ENCODE measurements around the gene DARS2. TPM values are rescaled to one million over a fixed set of nuclear protein-coding genes. Genes with fewer than 3 reads are reported as not detected.

Gene DARS2
- total RNA-seq, 1 donor: 18.3 TPM

GRCh38 chr1:173866413-173867115 is 42.1 kb downstream of the DARS2 start:
- no peak for TF ChIP-seq CTCF (IDR thresholded peaks at IDR 0.05; ENCODE audit: insufficient read depth, low read length)
- DNase-seq (ENCODE audit: low read depth): no peak
- peak overlapping the region; percentile 97 for H3K4me3 ChIP-seq (ENCODE audit: low read depth, low read length)

- peak overlapping the region; percentile 97 for H3K4me3 ChIP-seq (ENCODE audit: low read depth, low read length)
- no peak for DNase-seq (ENCODE audit: low read depth)
- TF ChIP-seq CTCF (IDR thresholded peaks at IDR 0.05; ENCODE audit: insufficient read depth, low read length): no peak
Measured at GRCh38 chr1:173867141-173867752, 42.8 kb downstream of the DARS2 start.

GRCh38 chr1:173867753-173868265 is 43.3 kb downstream of the DARS2 start, which contains the start of gene GAS5:
TSS of gene GAS5 (minus strand) at chr1:173867989.
- peak; percentile 99 for DNase-seq (ENCODE audit: low read depth)
- peak within 1 kb of the TSS; percentile 97 for H3K4me3 ChIP-seq (ENCODE audit: low read depth, low read length)
- no peak for TF ChIP-seq CTCF (IDR thresholded peaks at IDR 0.05; ENCODE audit: insufficient read depth, low read length)

GRCh38 chr1:173868266-173869020 is 44.0 kb downstream of the DARS2 start, which contains the start of gene ZBTB37:
TSS of gene ZBTB37 (plus strand) at chr1:173868380. CDS start at chr1:173870226, 1,846 bp downstream.
- H3K4me3 ChIP-seq (ENCODE audit: low read depth, low read length): peak within 1 kb of the TSS; percentile 97
- TF ChIP-seq CTCF (IDR thresholded peaks at IDR 0.05; ENCODE audit: insufficient read depth, low read length): no peak
- no peak for DNase-seq (ENCODE audit: low read depth)

GRCh38 chr1:173869021-173869359 is 44.5 kb downstream of the DARS2 start:
- peak overlapping the region; percentile 93 for H3K4me3 ChIP-seq (ENCODE audit: low read depth, low read length)
- DNase-seq (ENCODE audit: low read depth): no peak
- no peak for TF ChIP-seq CTCF (IDR thresholded peaks at IDR 0.05; ENCODE audit: insufficient read depth, low read length)

GRCh38 chr1:173870252-173871075 is 46.0 kb downstream of the DARS2 start:
- no peak for TF ChIP-seq CTCF (IDR thresholded peaks at IDR 0.05; ENCODE audit: insufficient read depth, low read length)
- no peak for DNase-seq (ENCODE audit: low read depth)
- no peak overlapping the region for H3K4me3 ChIP-seq (ENCODE audit: low read depth, low read length)
